Activated naive CD4-positive, alpha-beta T cell treated with Interleukin-2 at 50 U/mL for 16 hours (primary cell): Measurements from ENCODE around the gene LDB1.

Experiments used
- DNase-seq: peaks from one replicate; pipeline ENCODE4 v3.0.0-alpha.2; 2020

LDB1 gene, protein sequence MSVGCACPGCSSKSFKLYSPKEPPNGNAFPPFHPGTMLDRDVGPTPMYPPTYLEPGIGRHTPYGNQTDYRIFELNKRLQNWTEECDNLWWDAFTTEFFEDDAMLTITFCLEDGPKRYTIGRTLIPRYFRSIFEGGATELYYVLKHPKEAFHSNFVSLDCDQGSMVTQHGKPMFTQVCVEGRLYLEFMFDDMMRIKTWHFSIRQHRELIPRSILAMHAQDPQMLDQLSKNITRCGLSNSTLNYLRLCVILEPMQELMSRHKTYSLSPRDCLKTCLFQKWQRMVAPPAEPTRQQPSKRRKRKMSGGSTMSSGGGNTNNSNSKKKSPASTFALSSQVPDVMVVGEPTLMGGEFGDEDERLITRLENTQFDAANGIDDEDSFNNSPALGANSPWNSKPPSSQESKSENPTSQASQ

DNA sequence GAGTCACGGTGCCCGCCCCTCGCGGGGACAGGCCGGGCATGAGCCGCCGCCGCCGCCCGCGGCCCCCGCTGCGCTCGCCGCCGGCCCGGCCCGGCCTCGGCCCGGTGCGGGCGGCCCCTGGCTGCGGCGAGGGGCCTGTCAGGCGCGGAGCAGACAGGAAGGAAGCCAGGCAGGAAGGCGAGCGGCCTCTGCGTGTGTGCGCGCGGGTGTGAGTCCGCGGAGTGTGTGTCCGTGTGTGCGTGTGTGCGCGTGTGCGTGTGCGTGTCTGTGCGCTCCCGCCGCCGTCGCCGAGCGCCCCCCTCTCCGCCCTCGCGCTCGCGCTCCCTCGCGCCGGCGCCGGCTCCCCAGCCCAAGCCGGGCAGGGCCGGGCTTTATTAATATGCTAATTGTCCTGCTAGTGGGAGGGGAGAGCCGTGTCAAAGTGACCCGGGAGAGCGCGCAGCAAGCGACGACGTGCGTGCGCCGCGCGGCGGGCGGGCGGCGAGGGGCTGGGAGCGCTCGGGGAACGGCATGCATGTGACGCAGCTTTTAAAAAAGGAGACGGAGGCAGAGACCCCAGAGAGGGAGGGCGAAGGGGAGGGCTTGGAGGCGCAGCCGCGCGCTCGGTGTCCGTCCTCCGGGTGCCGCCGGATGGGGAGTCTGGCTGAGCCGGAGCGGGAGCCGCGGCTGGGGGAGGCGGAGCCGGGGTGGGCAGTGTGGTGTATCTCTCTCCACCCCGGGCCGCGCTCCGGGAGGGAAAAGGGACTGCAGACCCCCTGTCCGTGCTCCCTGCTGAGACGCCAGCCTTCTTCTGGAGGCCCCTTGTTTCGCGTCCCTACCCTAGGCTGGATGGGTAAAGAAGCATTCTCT lies at the start of gene LDB1:
TSS of gene LDB1 (minus strand) at position 227 of the 849 bp plus-strand sequence. CDS start 258 bp downstream, outside the sequence.
- DNase-seq: peak; percentile 68

DNA sequence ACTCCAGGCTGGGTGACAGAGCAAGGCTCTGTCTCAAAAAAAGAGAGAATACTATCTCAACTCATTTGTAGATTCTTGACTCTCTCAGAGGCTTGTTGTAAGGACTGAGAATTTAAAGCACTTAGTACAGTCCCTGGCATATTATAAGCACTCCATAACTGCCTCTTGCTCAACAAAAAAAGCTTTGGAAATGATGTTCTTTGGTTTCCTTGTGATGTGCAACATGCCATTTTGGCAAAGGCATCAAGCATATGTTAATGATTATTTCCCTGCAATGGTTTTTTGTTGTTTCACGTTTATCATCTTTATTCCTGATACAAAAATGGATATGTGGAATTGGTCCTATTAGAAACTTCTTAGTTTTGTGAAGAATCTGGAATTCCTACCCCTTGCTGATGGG lies 47.7 kb upstream of the LDB1 start:
- no peak for DNase-seq

DNA sequence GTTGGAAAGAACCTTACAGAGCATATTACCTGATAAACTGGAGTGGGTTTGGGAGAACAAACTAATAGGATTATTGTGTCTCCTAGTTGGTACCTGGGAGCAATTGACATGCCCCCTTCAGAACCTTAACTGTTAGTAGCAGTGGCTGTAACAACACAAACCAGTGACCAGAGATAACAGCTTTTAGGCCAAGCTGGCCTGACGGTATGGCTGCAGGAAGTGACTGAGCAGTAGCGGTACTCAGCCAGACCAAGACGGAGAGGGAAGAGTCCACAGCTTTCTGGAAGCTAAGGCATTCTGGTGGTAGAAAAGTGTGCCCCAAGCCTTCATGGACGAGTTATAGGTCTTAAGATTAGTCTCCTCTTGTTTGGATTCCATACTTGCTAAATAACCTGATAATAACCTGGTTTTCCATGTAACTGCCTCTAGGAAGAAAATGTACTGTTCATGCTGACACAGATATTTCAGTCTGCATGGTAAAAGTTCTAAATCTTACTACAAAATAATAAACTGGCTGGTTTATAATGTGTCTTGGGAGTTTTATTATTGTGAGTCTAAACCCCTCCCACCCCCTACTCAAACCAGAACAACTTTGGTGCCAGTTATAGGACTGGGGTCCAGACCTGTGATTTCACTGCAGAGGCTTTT lies 43.3 kb upstream of the LDB1 start:
- DNase-seq: no peak

DNA sequence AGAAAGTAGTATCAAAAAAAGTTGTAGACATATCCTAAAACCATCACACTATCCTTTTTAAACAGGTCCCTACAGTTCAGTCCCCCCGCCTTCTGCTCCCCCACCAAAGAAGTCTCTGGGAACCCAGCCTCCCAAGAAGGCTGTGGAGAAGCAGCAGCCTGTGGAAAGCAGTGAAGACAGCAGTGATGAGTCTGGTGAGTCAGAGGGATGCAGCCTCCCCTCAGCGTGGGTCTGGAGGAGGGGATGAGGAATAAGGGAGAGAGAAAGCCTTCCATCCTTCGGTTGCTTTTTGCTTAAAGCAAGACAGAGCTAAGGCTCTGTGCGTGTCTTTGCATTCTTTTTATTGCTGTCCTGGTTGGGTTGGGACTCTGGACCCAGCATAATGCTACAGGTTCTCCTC lies 39.7 kb upstream of the LDB1 start:
- DNase-seq: no peak

DNA sequence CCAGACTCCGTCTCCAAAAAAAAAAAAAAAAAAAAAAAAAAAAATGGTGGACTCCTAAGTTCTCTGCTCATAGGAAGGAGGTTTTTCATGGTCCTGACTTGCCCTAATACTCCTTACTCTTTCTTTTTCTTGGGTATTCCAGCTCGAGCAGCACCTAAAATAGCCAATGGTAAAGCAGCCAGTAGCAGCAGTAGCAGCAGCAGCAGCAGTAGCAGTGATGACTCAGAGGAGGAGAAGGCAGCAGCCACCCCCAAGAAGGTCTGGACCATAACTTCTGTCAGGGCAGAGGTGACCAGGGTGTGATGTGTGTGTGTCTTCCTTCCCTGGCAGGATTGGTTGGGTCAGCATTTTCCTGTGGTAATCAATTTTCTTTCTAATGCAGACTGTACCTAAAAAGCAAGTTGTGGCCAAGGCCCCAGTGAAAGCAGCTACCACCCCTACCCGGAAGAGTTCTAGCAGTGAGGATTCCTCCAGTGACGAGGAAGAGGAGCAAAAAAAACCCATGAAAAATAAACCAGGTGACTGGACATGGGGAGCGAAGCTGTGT lies 39.0 kb upstream of the LDB1 start:
- DNase-seq: no peak

DNA sequence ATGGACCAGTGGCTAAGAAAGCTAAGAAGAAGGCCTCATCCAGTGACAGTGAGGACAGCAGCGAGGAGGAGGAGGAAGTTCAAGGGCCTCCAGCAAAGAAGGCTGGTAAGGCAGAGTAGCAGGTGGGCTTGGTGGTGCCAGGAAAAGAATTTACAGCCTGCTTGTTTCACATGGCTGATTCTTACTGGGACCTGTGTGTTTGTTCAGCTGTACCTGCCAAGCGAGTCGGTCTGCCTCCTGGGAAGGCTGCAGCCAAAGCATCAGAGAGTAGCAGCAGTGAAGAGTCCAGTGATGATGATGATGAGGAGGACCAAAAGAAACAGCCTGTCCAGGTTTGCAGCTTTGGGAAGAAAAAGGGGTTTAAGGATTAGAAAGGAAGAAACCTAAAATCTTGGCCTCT lies 37.1 kb upstream of the LDB1 start:
- no peak for DNase-seq

DNA sequence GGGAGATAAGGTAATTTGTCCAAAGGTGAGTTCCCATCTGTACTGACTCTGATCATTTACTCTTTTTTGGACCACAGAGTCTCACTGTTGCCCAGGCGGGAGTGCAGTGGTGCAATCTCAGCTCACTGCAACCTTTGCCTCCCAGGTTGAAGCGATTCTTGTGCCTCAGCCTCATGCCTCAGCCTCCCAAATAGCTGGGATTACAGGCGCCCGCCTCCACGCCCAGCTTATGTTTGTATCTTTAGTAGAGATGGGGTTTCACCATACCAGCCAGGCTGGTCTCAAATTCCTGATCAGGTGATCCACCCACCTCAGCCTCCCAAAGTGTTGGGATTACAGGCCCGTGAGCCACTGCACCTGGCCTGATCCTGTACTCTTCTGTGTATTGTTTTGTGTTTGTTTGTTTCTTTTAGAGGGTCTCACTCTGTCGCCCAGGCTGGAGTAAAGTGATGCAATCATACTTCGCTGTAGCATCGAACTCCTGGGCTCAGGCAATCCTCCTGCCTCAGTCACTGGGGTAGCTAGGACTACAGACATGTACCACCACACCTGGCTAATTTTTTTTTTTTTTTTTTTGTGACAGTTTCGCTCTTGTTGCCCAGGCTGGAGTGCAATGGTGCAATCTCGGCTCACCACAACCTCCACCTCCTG lies 34.4 kb upstream of the LDB1 start:
- no peak for DNase-seq

DNA sequence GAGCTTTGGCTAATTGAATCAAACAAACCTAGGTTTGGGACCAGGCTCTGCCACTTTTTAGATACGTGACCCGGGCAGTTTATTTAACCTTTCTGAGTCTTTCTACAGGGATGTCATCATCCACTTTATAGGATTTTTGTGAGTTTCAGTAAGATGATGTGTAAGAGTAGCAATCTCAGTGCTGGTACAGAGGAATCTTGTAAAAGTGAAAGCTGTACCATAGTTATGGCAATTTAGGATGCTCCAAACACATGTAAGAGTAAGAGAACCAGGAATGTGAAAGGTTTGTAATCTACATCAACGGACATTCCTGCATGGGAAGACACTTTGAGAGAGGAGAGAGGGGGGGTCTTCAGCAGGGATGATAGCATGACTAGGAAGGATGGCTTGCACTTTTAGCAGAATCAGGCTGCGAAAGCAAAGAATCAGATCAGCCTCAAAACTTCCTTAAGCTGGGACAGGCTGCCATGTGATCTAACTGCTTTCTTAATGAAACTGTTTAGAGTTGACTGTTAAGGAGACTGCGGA lies 33.0 kb upstream of the LDB1 start:
- DNase-seq: no peak

DNA sequence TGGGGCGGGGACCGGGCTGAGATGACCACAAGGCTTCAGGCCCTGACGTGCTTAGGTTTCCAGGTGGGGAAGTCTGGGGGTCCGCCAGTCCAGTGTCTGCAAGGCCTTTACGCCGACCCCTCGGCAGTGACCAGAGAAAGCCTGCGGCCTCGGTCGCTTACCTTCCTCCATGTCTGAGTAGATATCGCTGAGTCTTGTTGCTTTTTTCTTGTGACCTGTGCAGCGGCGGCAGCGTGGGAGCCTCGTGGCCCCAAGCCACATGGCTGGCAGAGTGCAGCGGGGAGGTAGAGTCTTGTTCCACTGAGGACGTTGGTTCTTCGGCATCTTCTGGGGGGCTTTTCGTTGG lies 32.4 kb upstream of the LDB1 start:
- DNase-seq: peak; percentile 64

DNA sequence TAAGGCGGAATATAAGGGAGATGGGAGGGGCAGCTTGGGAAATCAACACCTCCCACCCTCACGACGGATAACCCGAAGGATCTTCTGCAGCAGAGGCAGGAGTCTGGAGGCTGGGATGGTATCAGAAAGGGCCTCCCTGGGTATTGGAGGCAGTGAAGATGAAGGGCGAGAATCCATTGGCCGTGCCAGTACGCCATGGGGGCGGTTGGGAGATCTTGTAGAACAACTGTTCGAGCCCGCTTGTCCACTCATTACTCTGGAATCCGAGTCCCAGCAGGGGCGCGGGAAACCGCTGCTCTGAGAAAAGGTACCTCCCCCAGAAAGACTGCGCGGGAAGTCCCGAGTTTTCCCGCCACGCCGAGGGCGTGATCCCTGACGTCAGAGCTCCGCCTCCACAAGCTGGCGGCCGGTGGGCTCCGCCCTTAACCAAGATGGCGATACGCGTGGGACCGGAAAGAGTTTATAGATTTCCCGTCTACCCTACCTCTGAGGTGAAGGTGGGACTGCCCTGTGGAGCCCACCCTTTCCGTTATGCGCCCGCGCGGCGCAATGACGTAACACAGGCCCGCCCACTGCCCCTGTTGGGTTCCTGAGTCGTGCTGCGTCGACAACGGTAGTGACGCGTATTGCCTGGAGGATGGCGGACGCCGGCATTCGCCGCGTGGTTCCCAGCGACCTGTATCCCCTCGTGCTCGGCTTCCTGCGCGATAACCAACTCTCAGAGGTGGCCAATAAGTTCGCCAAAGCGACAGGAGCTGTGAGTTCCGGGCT lies 31.8 kb upstream of the LDB1 start, which contains the start of gene NOLC1:
TSS of gene NOLC1 (plus strand) at position 616 of the 771 bp plus-strand sequence. CDS start at position 638, 22 bp downstream.
- DNase-seq: peak; percentile 100

DNA sequence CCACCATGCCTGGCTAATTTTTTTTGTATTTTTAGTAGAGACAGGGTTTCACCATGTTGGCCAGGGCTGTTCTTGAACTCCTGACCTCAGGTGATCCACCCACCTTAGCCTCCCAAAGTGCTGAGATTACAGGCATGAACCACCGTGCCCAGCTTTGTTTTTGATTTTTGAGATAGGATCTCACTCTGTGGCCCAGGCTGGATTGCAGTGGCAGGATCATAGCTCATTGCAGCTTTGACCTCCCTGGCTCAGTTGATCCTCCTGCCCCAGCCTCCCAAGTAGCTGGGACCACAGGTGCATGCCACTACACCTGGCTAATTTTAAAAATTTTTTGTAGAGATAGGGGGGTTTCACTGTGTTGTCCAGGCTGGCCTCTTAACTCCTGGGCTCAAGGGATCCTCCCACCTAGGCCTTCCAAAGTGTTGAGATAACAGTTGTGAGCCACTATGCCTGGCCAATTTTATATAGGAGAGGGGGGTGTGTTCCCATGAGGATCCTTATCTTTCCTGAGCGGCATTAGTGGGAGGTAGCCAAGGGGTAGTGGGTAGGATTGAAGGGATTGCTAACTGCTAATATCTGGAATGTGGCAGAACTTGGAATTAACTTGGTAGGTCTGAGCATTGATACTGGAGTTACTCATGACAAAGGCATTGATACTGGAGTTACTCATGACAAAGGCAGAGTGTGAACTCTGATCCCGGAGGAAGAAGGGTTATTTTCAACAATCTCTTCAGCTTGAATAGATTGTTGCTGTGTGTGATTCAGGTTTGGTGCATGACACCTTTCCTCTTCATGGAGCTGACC lies 31.0 kb upstream of the LDB1 start:
- DNase-seq: no peak

DNA sequence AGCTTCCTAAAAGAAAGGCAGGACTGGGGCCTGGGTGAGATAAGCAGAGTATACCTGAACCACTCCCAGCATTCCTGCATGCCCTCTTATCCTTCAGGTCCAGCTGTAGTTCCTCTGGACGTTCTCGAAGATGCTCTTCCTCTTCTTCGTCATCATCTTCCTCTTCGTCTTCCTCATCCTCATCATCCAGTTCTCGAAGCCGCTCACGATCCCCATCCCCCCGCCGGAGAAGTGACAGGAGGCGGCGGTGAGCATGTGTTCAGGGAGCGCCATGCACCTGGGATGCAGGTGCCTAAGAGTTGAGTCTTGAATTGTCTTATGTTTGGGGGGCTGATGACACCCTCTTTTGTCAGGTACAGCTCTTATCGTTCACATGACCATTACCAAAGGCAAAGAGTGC lies 28.1 kb upstream of the LDB1 start:
- DNase-seq: no peak

DNA sequence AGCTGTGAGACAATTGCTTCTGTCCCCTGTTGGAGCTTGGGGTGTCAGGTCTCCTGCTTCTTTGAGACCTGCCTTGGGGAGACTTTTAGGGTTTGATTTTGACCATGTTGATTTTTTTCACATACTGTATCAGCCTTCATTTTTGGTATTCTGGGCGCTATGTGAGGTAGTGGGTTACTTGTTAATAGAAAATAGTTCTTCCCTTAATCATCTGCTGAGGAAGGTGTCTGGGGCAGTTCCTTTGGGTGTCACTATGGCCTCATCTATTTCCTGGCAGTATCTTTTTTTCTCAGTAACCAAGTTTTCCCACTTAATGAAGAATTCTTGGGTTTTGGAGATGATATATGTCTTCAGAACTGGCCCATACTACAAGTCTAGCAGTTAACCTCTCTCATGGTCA lies 27.4 kb upstream of the LDB1 start:
- DNase-seq: no peak

DNA sequence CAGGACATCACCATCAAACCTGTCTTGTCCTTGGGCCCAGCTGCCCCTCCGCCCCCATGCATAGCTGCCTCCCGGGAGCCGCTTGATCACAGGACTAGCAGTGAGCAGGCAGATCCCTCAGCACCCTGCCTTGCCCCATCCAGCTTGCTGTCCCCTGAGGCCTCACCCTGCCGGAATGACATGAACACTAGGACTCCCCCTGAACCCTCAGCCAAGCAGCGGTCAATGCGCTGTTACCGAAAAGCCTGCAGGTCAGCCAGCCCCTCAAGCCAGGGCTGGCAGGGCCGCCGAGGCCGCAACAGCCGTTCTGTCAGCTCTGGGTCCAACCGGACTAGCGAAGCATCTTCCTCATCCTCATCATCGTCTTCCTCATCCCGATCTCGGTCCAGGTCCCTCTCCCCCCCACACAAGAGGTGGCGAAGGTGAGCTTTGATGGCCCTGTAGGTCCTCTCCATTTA lies 26.8 kb upstream of the LDB1 start:
- DNase-seq: no peak

DNA sequence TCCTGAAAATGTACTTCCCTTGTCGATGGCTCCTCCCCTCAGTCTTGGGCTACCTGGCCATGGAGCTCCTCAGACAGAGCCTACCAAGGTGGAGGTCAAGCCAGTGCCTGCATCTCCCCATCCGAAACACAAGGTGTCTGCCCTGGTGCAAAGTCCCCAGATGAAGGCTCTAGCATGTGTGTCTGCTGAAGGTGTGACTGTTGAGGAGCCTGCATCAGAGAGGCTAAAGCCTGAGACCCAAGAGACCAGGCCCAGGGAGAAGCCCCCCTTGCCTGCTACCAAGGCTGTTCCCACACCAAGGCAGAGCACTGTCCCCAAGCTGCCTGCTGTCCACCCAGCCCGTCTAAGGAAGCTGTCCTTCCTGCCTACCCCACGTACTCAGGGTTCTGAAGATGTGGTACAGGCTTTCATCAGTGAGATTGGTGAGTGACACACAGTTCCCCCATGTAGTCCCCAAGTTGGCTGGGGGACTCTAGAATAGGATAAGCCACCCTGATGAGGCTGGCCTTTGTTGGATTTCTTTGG lies 21.5 kb upstream of the LDB1 start:
- DNase-seq: no peak

DNA sequence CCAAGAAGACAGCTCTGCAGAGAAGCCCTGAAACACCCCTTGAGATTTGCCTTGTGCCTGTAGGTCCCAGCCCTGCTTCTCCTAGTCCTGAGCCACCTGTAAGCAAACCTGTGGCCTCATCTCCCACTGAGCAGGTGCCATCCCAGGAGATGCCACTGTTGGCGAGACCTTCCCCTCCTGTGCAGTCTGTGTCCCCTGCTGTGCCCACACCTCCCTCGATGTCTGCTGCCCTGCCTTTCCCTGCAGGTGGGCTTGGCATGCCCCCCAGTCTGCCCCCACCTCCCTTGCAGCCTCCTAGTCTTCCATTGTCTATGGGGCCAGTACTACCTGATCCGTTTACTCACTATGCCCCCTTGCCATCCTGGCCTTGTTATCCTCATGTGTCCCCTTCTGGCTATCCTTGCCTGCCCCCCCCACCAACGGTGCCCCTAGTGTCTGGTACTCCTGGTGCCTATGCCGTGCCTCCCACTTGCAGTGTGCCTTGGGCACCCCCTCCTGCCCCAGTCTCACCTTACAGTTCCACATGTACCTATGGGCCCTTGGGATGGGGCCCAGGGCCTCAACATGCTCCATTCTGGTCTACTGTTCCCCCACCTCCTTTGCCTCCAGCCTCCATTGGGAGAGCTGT lies 20.9 kb upstream of the LDB1 start:
- DNase-seq: no peak

DNA sequence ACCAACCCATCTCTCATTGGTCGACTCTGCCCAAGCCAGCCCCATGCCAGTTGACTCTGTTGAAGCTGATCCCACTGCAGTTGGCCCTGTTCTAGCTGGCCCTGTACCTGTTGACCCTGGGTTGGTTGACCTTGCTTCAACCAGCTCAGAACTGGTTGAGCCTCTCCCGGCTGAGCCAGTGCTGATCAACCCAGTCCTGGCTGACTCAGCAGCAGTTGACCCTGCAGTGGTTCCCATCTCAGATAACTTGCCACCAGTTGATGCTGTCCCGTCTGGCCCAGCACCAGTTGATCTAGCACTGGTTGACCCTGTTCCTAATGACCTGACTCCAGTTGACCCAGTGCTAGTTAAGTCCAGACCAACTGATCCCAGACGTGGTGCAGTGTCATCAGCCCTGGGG lies 20.1 kb upstream of the LDB1 start:
- no peak for DNase-seq

DNA sequence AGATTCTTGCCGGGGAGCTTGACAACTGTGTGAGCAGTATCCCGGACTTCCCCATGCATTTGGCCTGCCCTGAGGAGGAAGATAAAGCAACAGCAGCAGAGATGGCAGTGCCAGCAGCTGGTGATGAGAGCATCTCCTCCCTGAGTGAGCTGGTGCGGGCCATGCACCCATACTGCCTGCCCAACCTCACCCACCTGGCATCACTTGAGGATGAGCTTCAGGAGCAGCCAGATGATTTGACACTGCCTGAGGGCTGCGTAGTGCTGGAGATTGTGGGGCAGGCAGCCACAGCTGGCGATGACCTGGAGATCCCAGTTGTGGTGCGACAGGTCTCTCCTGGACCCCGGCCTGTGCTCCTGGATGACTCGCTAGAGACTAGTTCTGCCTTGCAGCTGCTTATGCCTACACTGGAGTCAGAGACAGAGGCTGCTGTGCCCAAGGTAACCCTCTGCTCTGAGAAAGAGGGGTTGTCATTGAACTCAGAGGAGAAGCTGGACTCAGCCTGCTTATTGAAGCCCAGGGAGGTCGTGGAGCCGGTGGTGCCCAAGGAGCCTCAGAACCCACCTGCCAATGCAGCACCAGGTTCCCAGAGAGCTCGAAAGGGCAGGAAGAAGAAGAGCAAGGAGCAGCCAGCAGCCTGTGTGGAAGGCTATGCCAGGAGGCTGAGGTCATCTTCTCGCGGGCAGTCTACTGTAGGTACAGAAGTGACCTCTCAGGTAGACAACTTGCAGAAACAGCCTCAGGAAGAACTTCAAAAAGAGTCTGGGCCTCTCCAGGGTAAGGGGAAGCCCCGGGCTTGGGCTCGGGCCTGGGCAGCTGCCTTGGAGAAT lies 19.3 kb upstream of the LDB1 start:
- DNase-seq: no peak

DNA sequence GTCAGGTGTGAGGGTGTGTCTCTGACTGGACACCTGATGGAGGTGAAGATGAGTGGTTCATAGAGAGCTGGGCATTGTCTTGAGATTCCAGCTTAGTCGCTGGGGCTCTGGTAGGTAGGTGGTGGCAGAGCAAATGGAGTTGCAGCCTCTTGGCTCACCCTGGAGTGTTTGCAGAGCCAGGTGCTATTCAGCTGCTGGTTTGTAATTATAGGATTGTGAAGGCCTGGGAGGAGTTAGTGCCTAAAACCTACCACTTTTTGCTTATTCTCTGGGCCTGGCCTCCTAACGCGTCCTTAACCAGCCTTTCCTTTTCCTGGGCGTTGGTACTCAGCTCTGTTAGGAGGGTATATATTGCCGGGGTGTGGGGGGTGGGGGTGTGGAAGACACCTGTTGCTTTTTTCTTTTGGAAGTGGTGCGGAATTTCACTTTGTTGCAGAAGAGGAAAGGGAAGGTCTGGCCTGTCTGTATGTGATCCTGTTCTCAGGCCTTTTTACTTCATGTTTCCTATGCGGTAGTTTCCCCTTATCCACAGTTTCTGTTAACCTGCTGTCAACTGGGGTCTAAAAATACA lies 15.9 kb upstream of the LDB1 start:
- no peak for DNase-seq
